GM19099 (cell line): ENCODE measurements around the gene BOD1.

Source experiments
- POLR2A ChIP-seq: IDR thresholded peaks from 3 replicates; pipeline ENCODE4 v1.6.1; 2011; ENCODE audit warnings: low read depth; ENCODE audit not compliant: insufficient read length; ENCODE audit errors: extremely low read depth

BOD1 gene

DNA sequence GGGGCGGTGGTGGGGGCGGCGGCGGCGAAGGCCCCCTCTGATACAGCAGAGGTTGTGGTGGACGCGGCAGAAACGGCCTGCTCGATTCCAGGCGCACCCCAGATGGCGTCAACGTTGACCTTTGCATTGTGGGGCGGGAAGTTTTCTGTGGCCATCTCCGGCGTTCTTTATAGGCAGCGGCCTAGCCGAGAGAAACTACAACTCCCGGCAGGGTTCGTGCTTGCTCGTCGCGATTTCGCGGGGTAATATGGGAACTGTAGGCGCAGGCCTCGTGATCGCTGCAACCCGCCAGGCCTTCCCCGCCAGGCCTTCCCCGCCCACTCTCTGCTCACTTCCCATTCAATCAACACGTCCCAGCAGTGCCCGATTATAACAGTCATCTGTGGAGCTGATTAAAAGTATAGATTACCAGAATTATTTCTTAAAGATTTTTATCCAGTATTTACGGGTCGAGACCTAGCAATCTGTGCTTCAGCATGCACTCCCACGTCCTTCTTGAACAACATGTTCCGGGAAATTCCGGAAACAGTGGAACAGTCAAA lies at the start of gene BOD1:
BOD1 (minus strand) TSS at position 74 of the 542 bp plus-strand sequence. CDS start 214 bp downstream, outside the sequence.
- no peak for TF ChIP-seq POLR2A

DNA sequence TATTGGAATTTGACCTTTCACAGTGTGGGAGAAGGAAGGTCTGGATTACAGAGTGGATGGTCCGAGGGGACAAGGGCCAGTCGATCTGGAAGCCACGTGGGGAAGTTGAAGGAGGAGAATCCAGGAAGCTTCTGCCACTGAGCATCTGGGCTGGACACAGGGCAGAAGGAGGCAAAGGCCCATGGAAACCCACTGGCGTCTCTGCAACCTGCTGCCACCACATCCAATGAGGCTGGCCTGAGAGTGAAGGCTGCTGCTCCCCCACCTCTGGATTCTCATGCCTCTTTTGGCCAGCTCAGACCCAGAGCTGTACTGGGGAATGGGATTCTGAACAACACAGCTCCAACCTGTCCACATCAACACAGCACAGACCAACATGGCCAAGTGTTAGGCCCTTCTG lies 48.9 kb upstream of the BOD1 start:
- no peak for TF ChIP-seq POLR2A

DNA sequence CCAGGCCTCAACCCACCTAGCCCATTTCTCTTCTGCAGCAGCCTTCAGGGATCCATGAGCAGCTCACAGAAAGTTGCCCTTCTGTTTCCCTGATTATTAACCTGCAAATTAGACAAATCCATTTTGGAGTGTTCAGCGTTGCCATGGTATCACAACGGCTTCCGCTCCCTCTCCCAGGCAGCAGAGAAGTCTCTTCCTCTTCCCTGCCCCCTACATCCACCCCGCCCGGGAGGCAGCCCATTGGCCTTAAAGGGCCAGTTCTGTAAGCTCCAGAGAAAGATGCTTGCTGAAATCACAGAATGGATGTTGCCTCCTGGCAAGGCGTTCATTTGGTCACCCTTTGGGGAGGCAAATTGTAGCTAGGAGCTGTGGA lies 47.7 kb upstream of the BOD1 start:
- no peak for TF ChIP-seq POLR2A

DNA sequence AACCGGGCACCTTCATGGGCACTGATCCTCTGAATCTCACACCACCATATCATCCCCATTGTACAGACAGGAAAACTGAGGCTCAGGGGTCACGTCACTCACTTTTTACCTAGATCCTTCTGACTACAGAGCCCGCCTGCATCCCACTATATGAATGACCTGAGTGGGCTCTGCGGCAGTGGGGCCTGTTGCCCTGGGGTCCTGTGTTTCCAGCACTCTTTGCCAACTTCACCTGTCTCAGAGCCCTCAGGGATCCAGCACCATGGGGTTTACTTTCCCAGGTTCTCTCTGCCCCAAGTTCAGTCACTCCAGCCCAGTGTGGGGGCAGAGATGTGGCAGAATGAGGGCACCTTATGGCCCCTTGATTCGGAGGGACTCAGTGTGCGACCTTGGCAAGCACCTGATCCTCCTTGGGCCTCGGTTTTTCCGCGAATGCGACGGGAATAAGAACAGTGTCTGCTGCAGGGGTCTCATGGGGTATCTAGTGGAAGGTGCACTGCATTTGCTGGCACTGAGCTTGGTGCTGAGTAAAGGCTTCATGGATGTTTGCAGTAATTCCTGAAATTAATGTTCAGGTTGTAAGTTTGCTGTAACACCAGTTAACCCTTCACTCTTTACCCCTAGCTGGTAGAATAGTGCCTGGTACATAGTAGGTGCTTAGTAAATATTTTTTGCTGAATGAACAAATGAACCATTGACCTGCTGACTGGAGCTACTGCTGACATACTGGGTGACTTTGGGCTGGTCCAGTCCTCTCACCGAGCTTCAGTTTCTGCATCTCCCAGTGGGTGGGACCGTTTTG lies 47.1 kb upstream of the BOD1 start:
- TF ChIP-seq POLR2A = no peak

DNA sequence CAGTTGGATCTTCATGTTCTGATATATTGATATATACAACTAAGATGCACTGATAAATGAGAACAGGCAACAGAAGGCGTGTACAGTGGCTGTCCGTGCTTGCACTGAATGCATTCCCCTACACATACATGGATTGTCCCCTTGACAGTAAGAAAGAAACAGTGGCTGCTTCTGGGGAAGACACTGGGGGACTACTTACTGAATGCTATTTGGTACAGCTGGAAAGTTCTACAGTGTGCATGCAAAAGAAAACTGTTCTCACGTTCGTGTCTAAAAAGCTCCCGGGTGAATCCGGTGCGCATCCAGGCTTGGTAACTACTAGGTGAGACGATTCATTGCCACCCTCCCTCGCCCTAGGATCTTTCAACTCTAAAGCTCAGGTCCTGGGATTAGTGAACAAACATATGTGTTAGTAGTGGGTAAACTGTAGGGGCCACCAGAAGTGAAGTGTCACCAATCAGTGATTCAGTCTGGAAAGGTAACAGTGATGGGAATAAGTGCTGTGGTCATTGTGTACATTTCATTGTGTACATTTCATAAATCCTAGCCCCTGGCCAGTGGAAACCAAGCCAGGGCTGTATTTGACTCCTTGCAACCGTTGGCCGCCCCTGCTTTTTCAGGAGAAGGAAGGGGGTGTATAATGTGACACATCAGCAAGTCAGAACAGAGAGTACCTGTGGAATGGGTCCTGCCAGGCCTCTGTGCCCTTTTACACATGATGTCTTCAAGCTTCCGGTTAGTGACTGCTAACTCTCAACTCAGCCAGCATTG lies 46.3 kb upstream of the BOD1 start:
- no peak for TF ChIP-seq POLR2A

DNA sequence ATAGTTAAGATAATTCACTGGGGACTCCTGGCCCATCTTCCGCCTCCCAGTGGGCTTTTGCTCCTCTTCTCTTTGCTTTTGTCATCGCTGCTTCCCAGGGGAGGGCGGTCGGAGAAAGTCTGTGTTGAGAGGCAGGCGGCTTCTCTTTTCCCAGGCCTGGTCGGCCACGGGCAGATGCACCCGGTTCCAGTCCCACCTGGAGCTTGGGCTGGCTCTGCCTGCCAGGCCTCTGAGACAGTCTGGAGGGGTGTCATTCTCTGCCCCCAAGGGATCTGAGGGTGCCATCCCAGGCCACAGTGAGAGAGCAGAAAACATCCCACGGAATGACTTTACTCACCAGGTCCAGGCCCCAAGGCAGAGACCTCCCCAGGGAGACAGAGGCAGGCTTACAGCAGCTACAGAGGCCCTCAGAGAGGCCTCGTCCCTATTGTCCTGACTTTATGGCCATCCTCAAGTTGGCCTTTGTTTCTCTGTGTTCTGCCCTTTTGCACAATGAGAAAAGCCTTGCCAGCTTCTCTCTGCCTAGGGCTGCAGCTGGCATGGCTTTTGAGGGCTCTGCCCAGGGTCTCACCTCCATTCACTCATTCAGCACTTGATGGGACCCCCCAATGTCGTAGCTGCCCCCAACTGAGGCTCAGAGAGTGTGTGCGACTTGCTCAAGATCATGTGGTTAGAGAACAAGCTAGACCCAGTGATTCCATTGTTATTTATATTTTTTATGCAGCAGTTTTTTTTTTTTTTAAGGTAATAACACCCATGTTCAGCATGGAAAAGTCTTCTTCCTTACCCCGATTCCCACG lies 44.2 kb upstream of the BOD1 start:
- TF ChIP-seq POLR2A = no peak

DNA sequence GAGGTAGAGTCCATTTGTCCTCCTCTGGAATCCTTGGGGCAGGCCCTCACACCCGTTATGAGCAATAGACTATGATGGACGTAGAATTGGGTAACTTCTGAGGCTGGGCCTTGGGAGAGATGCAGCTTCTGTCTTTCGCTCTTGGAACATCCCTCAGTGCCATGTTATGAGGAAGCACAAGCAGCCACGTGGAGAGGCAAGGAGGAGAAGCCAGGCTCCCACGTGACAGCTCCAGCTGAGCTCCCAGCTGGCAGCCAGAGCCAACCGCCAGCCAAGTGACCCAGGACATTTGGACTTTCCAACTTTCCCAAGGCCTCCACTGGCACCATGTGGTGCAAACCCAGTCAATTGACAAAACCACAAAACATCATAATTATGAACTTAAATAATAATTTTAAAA lies 43.0 kb upstream of the BOD1 start:
- TF ChIP-seq POLR2A = no peak

DNA sequence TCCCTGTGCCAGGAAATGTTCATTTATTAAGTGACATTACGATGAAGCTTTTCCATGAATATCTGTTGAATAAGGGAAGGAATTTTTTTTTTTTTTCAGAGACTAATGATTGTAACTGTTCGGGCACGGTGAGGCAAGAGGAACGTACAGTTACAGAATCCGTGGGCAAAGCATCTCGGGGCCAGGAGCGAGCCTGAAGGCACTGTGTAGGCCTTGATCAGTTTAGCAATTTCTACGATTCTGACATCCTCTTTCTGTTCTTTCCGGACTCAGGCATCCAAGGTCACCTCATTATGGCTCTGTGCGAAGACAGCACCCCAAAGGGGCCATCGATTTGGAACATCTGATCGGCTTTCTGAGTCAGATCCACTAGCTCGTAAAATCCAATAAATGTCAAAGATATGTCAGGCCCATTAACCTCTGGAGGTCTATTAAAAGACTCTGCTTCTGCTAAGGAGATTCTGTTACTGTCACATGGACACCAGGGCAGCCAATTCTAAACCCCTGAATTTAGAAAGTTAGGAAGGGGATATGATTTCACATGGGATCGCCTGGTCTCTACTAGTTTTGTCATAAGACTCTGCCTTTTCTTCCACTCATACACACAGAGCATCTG lies 41.4 kb upstream of the BOD1 start:
- no peak for TF ChIP-seq POLR2A

DNA sequence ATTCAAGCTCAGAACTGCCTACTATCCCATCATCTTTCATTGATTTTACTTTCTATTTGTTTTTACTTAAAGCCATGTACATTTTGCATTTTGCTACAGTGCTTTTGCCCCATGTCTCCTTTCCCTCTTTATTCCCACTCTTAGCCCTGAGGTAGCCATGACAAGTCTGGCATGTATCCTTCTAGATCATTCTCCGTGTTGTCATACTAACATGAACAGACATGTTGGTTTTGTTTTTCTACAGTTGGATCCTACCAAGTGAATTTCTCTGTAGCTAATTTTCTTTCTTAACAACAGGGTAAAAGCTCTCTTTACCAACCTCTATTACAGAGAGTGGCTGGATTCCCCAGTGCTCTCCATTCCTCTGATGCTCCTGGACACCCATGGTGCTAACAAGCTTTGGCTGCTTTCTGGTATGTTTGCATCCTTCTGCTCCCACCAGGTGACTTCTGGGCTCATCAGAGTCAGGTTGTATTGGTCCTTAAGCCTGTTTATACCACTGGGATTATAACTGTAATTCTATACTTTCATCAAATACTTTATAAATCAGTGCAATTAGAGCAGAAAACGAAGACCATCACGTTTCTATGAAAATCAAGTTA lies 38.8 kb upstream of the BOD1 start:
- TF ChIP-seq POLR2A = no peak

DNA sequence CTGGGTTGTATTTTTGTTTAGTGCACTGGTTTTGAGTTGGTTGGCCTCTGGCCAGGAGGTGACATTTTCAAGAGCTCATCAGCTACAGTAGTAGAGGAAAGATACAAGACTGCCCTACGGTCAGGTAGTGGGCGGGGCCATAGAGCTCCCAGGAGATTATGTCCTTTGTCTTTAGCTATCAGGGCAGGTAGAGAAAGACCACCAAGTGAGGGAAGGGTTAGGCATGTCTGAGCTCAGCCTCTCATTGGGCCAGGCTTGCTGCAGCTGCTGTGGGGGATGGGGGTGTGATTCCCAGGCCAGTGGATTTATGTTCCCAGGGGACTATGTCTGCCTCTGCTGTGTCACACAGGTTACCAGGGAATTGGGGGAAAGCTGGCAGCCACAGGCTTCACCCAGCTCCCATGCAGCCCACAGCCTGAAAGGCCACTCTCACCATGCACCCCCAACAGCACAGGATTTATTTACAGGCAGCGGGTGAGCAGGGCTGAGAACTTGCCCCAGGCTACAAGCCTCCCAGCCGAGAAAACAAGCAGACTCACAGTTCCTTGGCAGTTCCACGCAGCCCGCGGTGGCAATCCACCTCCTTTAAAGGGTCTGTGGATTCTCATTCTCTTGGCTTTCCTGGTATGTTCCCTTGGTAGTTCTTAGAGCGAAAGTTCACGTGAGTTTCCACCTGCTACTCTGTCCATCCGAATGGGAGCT lies 37.5 kb upstream of the BOD1 start:
- TF ChIP-seq POLR2A = no peak

DNA sequence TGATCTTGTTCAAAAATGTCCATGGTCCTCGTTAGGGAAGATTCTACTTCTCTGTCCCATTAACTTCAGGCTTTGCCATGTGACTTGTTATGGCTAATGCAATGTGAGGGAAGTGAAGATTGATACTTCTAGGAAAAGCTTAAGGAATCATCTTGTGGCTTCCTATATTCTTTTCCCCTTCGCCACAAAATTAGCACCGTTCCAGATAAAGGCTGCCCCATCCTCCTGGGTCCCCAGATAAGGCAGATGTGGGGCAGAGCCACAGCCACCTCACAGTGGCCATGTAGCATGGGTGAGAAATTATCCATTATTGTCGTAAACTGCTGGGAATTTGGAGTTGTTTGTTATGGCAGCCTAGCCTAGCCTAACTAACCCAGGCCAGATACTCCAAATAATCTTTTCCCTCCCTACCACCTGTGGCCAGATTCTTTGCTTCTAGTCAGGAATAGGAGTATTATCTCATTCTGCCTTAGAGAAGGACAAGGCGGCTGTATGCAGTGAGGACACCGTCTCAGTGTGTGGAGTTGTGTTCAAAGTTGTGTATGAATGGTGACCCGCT lies 31.9 kb upstream of the BOD1 start:
- no peak for TF ChIP-seq POLR2A

DNA sequence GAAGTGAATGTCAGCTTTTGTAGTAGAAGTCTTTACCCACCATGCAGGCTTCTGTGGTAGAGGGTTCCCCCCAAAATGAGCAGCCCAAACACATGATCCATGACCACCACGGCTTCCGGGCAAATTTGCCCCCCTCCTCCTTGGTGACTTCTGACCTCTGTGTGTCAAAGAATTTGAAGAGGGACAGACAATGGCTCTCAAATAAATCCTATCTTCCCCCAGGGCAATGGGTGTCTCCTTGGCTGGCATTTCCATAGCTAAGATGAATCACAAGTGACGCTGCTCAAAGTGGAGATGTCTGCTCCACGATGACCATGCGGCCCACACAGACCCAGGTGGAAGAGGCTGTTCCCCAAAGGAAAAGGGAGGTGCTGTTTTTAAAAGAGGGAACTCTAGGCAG lies 30.2 kb upstream of the BOD1 start:
- TF ChIP-seq POLR2A = no peak

DNA sequence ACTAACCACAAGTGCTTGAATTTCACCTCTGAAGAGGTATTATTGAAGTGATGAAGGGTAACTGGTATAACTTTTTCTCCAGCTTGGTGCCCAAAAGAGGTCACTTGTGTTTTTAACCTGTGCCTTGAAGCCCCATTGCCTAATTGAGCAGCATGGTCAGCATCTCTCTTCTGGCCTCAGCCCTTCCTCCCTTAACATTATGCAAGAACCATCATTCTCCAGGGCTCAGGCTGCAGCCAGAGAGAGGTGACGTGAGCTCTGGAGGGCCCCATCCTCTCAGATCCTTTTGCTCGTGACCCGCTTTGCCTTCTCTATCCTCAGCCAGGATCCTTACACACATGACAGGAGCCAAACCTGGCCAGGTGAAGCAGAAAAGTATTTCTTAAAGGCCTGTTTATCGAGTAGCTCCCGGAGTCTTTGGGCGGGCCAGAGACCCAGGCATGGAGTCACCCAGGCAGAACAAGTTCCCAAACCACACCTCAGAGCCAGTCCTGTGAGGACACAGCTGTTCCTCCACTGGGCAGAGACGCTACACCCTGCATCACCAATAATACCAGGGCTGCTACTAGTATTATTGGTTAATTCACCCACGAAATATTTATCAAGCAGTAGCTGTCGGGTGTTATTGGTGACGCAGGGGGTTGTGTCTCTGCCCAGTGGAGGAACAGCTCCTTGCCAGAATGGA lies 29.6 kb upstream of the BOD1 start:
- TF ChIP-seq POLR2A = no peak
